HUES48 (cell line): Measurements from ENCODE around the gene SLIT3.

Experiments used
- H3K27ac ChIP-seq: one replicate; pipeline ENCODE4 v1.7.0; 2013; ENCODE audit warnings: low read depth, low read length, inconsistent platforms
- H3K27me3 ChIP-seq: 2 replicates; pipeline ENCODE4 v1.6.1; 2013; ENCODE audit warnings: mild to moderate bottlenecking, low read length; ENCODE audit not compliant: control insufficient read depth, insufficient read depth
- H3K36me3 ChIP-seq: 2 replicates; pipeline ENCODE4 v1.6.1; 2013; ENCODE audit warnings: low read length; ENCODE audit not compliant: control insufficient read depth, insufficient read depth
- H3K4me1 ChIP-seq: 2 replicates; pipeline ENCODE4 v1.6.1; 2013; ENCODE audit warnings: mild to moderate bottlenecking, low read length; ENCODE audit not compliant: control insufficient read depth, insufficient read depth
- H3K4me3 ChIP-seq: 2 replicates; pipeline ENCODE4 v1.5.1; 2013; ENCODE audit warnings: mild to moderate bottlenecking, low read depth, low read length
- H3K9ac ChIP-seq: 2 replicates; pipeline ENCODE4 v1.6.1; 2013; ENCODE audit warnings: mild to moderate bottlenecking, low read depth, low read length, moderate library complexity
- H3K9me3 ChIP-seq: 2 replicates; pipeline ENCODE4 v1.6.1; 2013; ENCODE audit warnings: low read length; ENCODE audit not compliant: control insufficient read depth, insufficient read depth

The SLIT3 gene

GRCh38 chr5:168792678-168793077 is 508.3 kb downstream of the SLIT3 start:
- no peaks in the 10 kb centered on the region for H3K9me3 ChIP-seq
- no peak overlapping the region for H3K9ac ChIP-seq
- no peaks in the 10 kb centered on the region for H3K36me3 ChIP-seq
- H3K27ac ChIP-seq, result no peak overlapping the region
- H3K4me1 ChIP-seq, result no peaks in the 10 kb centered on the region
- no peak overlapping the region for H3K4me3 ChIP-seq
- no peaks in the 10 kb centered on the region for H3K27me3 ChIP-seq

GRCh38 chr5:168790671-168791250 is 510.2 kb downstream of the SLIT3 start:
- no peak overlapping the region for H3K27ac ChIP-seq
- H3K27me3 ChIP-seq, result no peaks in the 10 kb centered on the region
- no peaks in the 10 kb centered on the region for H3K9me3 ChIP-seq
- no peak overlapping the region for H3K4me3 ChIP-seq
- no peak overlapping the region for H3K9ac ChIP-seq
- no peaks in the 10 kb centered on the region for H3K4me1 ChIP-seq
- no peaks in the 10 kb centered on the region for H3K36me3 ChIP-seq

GRCh38 chr5:168790002-168790635 is 510.8 kb downstream of the SLIT3 start:
- Histone ChIP-seq H3K4me1 (no peaks in the 10 kb centered on the region), H3K9me3 (no peaks in the 10 kb centered on the region), H3K4me3 (no peak overlapping the region), H3K27ac (no peak overlapping the region), H3K27me3 (no peaks in the 10 kb centered on the region), H3K9ac (no peak overlapping the region), H3K36me3 (no peaks in the 10 kb centered on the region)

GRCh38 chr5:168788786-168789185 is 512.2 kb downstream of the SLIT3 start:
- H3K36me3 ChIP-seq, result no peaks in the 10 kb centered on the region
- no peak overlapping the region for H3K9ac ChIP-seq
- no peak overlapping the region for H3K27ac ChIP-seq
- H3K4me1 ChIP-seq, result no peaks in the 10 kb centered on the region
- H3K9me3 ChIP-seq, result no peaks in the 10 kb centered on the region
- no peaks in the 10 kb centered on the region for H3K27me3 ChIP-seq
- H3K4me3 ChIP-seq, result no peak overlapping the region

GRCh38 chr5:168788107-168788506 is 512.8 kb downstream of the SLIT3 start:
- H3K36me3 ChIP-seq, result no peaks in the 10 kb centered on the region
- H3K4me3 ChIP-seq, result no peak overlapping the region
- H3K27me3 ChIP-seq, result no peaks in the 10 kb centered on the region
- H3K9ac ChIP-seq, result no peak overlapping the region
- H3K27ac ChIP-seq, result no peak overlapping the region
- no peaks in the 10 kb centered on the region for H3K9me3 ChIP-seq
- no peaks in the 10 kb centered on the region for H3K4me1 ChIP-seq

GRCh38 chr5:168786147-168786546 is 514.8 kb downstream of the SLIT3 start:
- no peaks in the 10 kb centered on the region for H3K9me3 ChIP-seq
- no peak overlapping the region for H3K27ac ChIP-seq
- H3K4me1 ChIP-seq, result no peaks in the 10 kb centered on the region
- no peak overlapping the region for H3K4me3 ChIP-seq
- no peaks in the 10 kb centered on the region for H3K36me3 ChIP-seq
- no peaks in the 10 kb centered on the region for H3K27me3 ChIP-seq
- no peak overlapping the region for H3K9ac ChIP-seq

- no peaks in the 10 kb centered on the region for H3K36me3 ChIP-seq
- no peaks in the 10 kb centered on the region for H3K27me3 ChIP-seq
- H3K9ac ChIP-seq, result no peak overlapping the region
- H3K4me3 ChIP-seq, result no peak overlapping the region
- no peaks in the 10 kb centered on the region for H3K4me1 ChIP-seq
- H3K9me3 ChIP-seq, result no peaks in the 10 kb centered on the region
- H3K27ac ChIP-seq, result no peak overlapping the region
These were observed 516.5 kb downstream of the SLIT3 start for GRCh38 chr5:168784454-168784853.

GRCh38 chr5:168781941-168782571 is 518.9 kb downstream of the SLIT3 start:
- no peak overlapping the region for H3K9ac ChIP-seq
- H3K4me3 ChIP-seq, result no peak overlapping the region
- H3K27ac ChIP-seq, result no peak overlapping the region
- no peaks in the 10 kb centered on the region for H3K4me1 ChIP-seq
- no peaks in the 10 kb centered on the region for H3K9me3 ChIP-seq
- H3K36me3 ChIP-seq, result no peaks in the 10 kb centered on the region
- no peaks in the 10 kb centered on the region for H3K27me3 ChIP-seq

GRCh38 chr5:168780888-168781287 is 520.1 kb downstream of the SLIT3 start:
- H3K36me3 ChIP-seq, result no peaks in the 10 kb centered on the region
- H3K27ac ChIP-seq, result no peak overlapping the region
- H3K4me3 ChIP-seq, result no peak overlapping the region
- H3K9me3 ChIP-seq, result no peaks in the 10 kb centered on the region
- no peak overlapping the region for H3K9ac ChIP-seq
- no peaks in the 10 kb centered on the region for H3K4me1 ChIP-seq
- no peaks in the 10 kb centered on the region for H3K27me3 ChIP-seq

GRCh38 chr5:168779333-168779732 is 521.6 kb downstream of the SLIT3 start:
- no peaks in the 10 kb centered on the region for H3K4me1 ChIP-seq
- H3K9me3 ChIP-seq, result no peaks in the 10 kb centered on the region
- H3K4me3 ChIP-seq, result no peak overlapping the region
- no peaks in the 10 kb centered on the region for H3K27me3 ChIP-seq
- H3K36me3 ChIP-seq, result no peaks in the 10 kb centered on the region
- H3K9ac ChIP-seq, result no peak overlapping the region
- H3K27ac ChIP-seq, result no peak overlapping the region

- Histone ChIP-seq H3K27me3 (no peaks in the 10 kb centered on the region), H3K9me3 (no peaks in the 10 kb centered on the region), H3K36me3 (no peaks in the 10 kb centered on the region), H3K4me1 (no peaks in the 10 kb centered on the region), H3K4me3 (no peak overlapping the region), H3K9ac (no peak overlapping the region), H3K27ac (no peak overlapping the region)
These were observed 522.4 kb downstream of the SLIT3 start for GRCh38 chr5:168778536-168778935.
